Endothelial cell (in vitro differentiated cells): Measurements from ENCODE around the gene LIMD2. TPM values are rescaled to one million over a fixed set of nuclear protein-coding genes. Genes with fewer than 3 reads are reported as not detected.

Experiments used
- DNase-seq: peaks from one replicate; pipeline ENCODE4 v3.0.0; 2021; ENCODE audit warnings: low spot score
- H3K27ac Mint-ChIP-seq: one replicate; pipeline ENCODE4 v1.8.0; 2021; ENCODE audit warnings: mixed read lengths, inconsistent platforms; ENCODE audit not compliant: unreplicated experiment
- H3K27me3 Mint-ChIP-seq: one replicate; pipeline ENCODE4 v1.8.0; 2021; ENCODE audit warnings: mild to moderate bottlenecking, moderate library complexity, mixed read lengths, inconsistent platforms; ENCODE audit not compliant: unreplicated experiment
- H3K36me3 Mint-ChIP-seq: one replicate; pipeline ENCODE4 v1.8.0; 2021; ENCODE audit warnings: mild to moderate bottlenecking, low read depth, mixed read lengths, inconsistent platforms; ENCODE audit not compliant: unreplicated experiment
- H3K4me1 Mint-ChIP-seq: one replicate; pipeline ENCODE4 v1.8.0; 2021; ENCODE audit warnings: mild to moderate bottlenecking, mixed read lengths, inconsistent platforms; ENCODE audit not compliant: unreplicated experiment
- H3K4me3 Mint-ChIP-seq: one replicate; pipeline ENCODE4 v1.8.0; 2021; ENCODE audit warnings: mild to moderate bottlenecking, mixed read lengths, inconsistent platforms; ENCODE audit not compliant: unreplicated experiment
- H3K9me3 Mint-ChIP-seq: one replicate; pipeline ENCODE4 v1.8.0; 2021; ENCODE audit warnings: mixed read lengths, inconsistent platforms; ENCODE audit not compliant: unreplicated experiment
- total RNA-seq: library from RNA; stranded (reverse); fragmentation: NEBNext Ultra II Directional; extraction: Animal tissue kit (Norgen Biotek cat#: 25700); gene quantifications from one replicate; pipeline ENCODE4 v1.2.1, GENCODE V29; 2021; ENCODE audit not compliant: unreplicated experiment
- TF ChIP-seq, protein P1 (sequence below): fragments of 200-600 bp; sonication (generic); IDR thresholded peaks from one replicate; pipeline ENCODE4 v1.5.0; 2021; ENCODE audit warnings: antibody characterized with exemption; ENCODE audit not compliant: unreplicated experiment

Gene LIMD2
- total RNA-seq, 1 donor from 2014 or later = 132 TPM

GRCh38 chr17:63682981-63683380, 16.9 kb downstream of the LIMD2 start:
- Mint-ChIP-seq H3K27ac (no peak overlapping the region), H3K4me1 (peaks cover 21% of the 10 kb centered on the region), H3K36me3 (peaks cover 50% of the 10 kb centered on the region), H3K4me3 (peak overlapping the region; percentile 17), H3K9me3 (no peaks in the 10 kb centered on the region), H3K27me3 (peaks cover 1% of the 10 kb centered on the region)
- TF ChIP-seq, protein P1, sequence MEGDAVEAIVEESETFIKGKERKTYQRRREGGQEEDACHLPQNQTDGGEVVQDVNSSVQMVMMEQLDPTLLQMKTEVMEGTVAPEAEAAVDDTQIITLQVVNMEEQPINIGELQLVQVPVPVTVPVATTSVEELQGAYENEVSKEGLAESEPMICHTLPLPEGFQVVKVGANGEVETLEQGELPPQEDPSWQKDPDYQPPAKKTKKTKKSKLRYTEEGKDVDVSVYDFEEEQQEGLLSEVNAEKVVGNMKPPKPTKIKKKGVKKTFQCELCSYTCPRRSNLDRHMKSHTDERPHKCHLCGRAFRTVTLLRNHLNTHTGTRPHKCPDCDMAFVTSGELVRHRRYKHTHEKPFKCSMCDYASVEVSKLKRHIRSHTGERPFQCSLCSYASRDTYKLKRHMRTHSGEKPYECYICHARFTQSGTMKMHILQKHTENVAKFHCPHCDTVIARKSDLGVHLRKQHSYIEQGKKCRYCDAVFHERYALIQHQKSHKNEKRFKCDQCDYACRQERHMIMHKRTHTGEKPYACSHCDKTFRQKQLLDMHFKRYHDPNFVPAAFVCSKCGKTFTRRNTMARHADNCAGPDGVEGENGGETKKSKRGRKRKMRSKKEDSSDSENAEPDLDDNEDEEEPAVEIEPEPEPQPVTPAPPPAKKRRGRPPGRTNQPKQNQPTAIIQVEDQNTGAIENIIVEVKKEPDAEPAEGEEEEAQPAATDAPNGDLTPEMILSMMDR = no peak
- DNase-seq = no peak

- Mint-ChIP-seq H3K36me3 (peaks cover 48% of the 10 kb centered on the region), H3K27ac (no peak overlapping the region), H3K27me3 (peaks cover 1% of the 10 kb centered on the region), H3K4me1 (peaks cover 26% of the 10 kb centered on the region), H3K4me3 (peak overlapping the region; percentile 17), H3K9me3 (no peaks in the 10 kb centered on the region)
- TF ChIP-seq, protein P1 = no peak
- no peak for DNase-seq
These were observed 17.5 kb downstream of the LIMD2 start for GRCh38 chr17:63682441-63682840.

- no peak for DNase-seq
- H3K9me3 Mint-ChIP-seq = no peaks in the 10 kb centered on the region
- H3K4me1 Mint-ChIP-seq = peaks cover 34% of the 10 kb centered on the region
- H3K36me3 Mint-ChIP-seq = peaks cover 45% of the 10 kb centered on the region
- no peaks in the 10 kb centered on the region for H3K27me3 Mint-ChIP-seq
- H3K4me3 Mint-ChIP-seq = peak overlapping the region; percentile 45
- H3K27ac Mint-ChIP-seq = no peak overlapping the region
- TF ChIP-seq, protein P1 = no peak
These were observed 18.4 kb downstream of the LIMD2 start for GRCh38 chr17:63681530-63681929.

GRCh38 chr17:63680700-63681099, 19.2 kb downstream of the LIMD2 start:
- H3K9me3 Mint-ChIP-seq = no peaks in the 10 kb centered on the region
- H3K36me3 Mint-ChIP-seq = peaks cover 38% of the 10 kb centered on the region
- TF ChIP-seq, protein P1 = no peak
- peak overlapping the region; percentile 45 for H3K4me3 Mint-ChIP-seq
- H3K27me3 Mint-ChIP-seq = no peaks in the 10 kb centered on the region
- H3K27ac Mint-ChIP-seq = peak overlapping the region; percentile 28
- no peak for DNase-seq
- peaks cover 39% of the 10 kb centered on the region for H3K4me1 Mint-ChIP-seq

- H3K4me3 Mint-ChIP-seq = no peak overlapping the region
- TF ChIP-seq, protein P1 = no peak
- H3K4me1 Mint-ChIP-seq = peaks cover 53% of the 10 kb centered on the region
- H3K36me3 Mint-ChIP-seq = peaks cover 36% of the 10 kb centered on the region
- no peaks in the 10 kb centered on the region for H3K9me3 Mint-ChIP-seq
- no peak for DNase-seq
- peaks cover 4% of the 10 kb centered on the region for H3K27me3 Mint-ChIP-seq
- no peak overlapping the region for H3K27ac Mint-ChIP-seq
These were observed 20.7 kb downstream of the LIMD2 start for GRCh38 chr17:63679214-63679613.
